ENCODE results near the gene GNB3. TPM values are rescaled to one million over a fixed set of nuclear protein-coding genes. Genes with fewer than 3 reads are reported as not detected.

The GNB3 gene
- total RNA-seq, 2 donors from 2014 or later = 0.83 to 1.5 TPM

- DNase-seq (ENCODE audit: low spot score) = no peak
- peaks cover 0 to 33% of the 10 kb centered on the region in 2 donors for H3K4me1 ChIP-seq
- H3K27me3 ChIP-seq = no peaks in the 10 kb centered on the region
- TF ChIP-seq, protein P1, sequence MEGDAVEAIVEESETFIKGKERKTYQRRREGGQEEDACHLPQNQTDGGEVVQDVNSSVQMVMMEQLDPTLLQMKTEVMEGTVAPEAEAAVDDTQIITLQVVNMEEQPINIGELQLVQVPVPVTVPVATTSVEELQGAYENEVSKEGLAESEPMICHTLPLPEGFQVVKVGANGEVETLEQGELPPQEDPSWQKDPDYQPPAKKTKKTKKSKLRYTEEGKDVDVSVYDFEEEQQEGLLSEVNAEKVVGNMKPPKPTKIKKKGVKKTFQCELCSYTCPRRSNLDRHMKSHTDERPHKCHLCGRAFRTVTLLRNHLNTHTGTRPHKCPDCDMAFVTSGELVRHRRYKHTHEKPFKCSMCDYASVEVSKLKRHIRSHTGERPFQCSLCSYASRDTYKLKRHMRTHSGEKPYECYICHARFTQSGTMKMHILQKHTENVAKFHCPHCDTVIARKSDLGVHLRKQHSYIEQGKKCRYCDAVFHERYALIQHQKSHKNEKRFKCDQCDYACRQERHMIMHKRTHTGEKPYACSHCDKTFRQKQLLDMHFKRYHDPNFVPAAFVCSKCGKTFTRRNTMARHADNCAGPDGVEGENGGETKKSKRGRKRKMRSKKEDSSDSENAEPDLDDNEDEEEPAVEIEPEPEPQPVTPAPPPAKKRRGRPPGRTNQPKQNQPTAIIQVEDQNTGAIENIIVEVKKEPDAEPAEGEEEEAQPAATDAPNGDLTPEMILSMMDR (IDR thresholded peaks at IDR 0.05) = no peak
- H3K27ac ChIP-seq = no peak overlapping the region
- no peaks in the 10 kb centered on the region for H3K9me3 ChIP-seq
- H3K36me3 ChIP-seq = peaks cover 16% of the 10 kb centered on the region
- H3K4me3 ChIP-seq = no peak overlapping the region
Measured at GRCh38 chr12:6831450-6831995, 9.2 kb upstream of the GNB3 start.

- Histone ChIP-seq H3K36me3 (peaks cover 22% of the 10 kb centered on the region), H3K27ac (peak overlapping the region in 1 of 2 donors; percentile 65), H3K27me3 (no peaks in the 10 kb centered on the region), H3K4me1 (peaks cover 0 to 27% of the 10 kb centered on the region in 2 donors), H3K9me3 (no peaks in the 10 kb centered on the region), H3K4me3 (no peak overlapping the region)
- DNase-seq (ENCODE audit: low spot score) = no peak
- TF ChIP-seq, protein P1 (IDR thresholded peaks at IDR 0.05) = no peak
Measured at GRCh38 chr12:6832125-6832524, 8.6 kb upstream of the GNB3 start.

DNA sequence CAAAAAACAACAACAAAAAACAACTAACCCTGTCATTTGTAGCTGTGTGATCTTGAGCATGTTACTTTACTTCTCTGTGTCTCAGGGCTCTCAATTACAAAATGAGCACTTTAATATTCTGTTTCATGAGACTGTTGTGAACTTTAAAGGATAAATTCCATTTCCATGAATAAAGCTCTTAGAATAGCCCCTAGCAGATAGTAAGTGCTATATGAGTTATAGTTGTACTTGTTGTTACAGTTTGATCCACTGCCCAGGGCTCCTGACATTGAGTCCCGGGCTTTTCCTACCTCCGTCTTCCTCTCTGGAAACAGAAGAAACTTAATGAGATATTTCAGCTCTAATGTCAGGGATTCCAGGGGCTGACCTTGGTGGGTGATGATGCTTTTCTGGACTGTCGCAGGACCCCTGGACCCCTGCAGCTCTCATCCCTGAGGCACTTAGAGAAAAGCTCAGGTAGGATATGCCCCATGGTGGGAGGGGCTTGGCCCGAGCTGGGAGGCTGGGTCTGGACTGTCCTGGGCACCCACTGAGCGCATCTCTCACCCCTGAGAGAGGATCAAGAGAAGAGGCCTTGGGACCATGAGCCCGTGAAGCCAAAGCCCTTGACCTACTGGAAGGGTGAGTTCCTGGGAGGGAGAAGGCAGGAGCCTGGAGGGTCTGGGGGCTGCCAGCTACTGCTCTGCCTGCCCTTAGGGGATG is 7.4 kb upstream of the GNB3 start:
- Histone ChIP-seq H3K4me1 (peaks cover 0 to 16% of the 10 kb centered on the region in 2 donors), H3K27ac (peak overlapping the region; percentile 65 to 85), H3K27me3 (no peaks in the 10 kb centered on the region), H3K36me3 (peaks cover 33% of the 10 kb centered on the region), H3K4me3 (peak overlapping the region; percentile 34 to 41), H3K9me3 (no peaks in the 10 kb centered on the region)
- TF ChIP-seq, protein P1 (IDR thresholded peaks at IDR 0.05) = no peak
- DNase-seq (ENCODE audit: low spot score) = no peak

DNA sequence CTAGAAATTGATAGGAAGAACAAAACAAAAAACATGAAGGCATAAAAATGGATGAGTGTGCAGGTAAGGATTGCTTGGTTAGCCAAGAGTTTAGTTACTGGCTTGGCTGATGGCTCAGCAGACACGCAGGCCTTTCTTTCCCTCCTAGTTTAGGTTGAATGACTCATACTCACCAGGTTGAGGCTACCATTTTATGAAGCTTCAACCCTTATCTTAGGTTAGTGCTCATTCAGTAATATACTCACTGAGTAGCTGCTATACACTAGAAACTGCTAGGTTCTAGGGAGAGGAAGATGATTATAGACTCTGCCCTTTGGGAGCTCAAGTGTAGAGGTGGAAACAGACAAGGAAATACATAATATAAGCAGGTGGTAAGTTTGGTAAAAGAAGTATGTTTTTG is 6.5 kb upstream of the GNB3 start:
- H3K36me3 ChIP-seq = peaks cover 42% of the 10 kb centered on the region
- no peaks in the 10 kb centered on the region for H3K27me3 ChIP-seq
- peak overlapping the region; percentile 65 to 85 for H3K27ac ChIP-seq
- peak overlapping the region; percentile 34 to 41 for H3K4me3 ChIP-seq
- TF ChIP-seq, protein P1 (IDR thresholded peaks at IDR 0.05) = no peak
- no peak for DNase-seq (ENCODE audit: low spot score)
- H3K9me3 ChIP-seq = no peaks in the 10 kb centered on the region
- peaks cover 0 to 11% of the 10 kb centered on the region in 2 donors for H3K4me1 ChIP-seq

GRCh38 chr12:6834873-6835272 is 5.9 kb upstream of the GNB3 start:
- H3K9me3 ChIP-seq = no peaks in the 10 kb centered on the region
- TF ChIP-seq, protein P1 (IDR thresholded peaks at IDR 0.05) = no peak
- no peak overlapping the region for H3K27ac ChIP-seq
- H3K27me3 ChIP-seq = no peaks in the 10 kb centered on the region
- H3K4me1 ChIP-seq = peaks cover 0 to 5% of the 10 kb centered on the region in 2 donors
- no peak for DNase-seq (ENCODE audit: low spot score)
- H3K4me3 ChIP-seq = no peak overlapping the region
- H3K36me3 ChIP-seq = peaks cover 48% of the 10 kb centered on the region

Data from right atrium auricular region (tissue), 2 donors.